GM18907 (cell line): ENCODE results near the gene LRIT2.
A peak's percentile ranks its signal among the peaks of the same experiment; 100 is the strongest.

Experiments used
- ATAC-seq: cut with Tn5 transposase; IDR thresholded peaks from one replicate; pipeline ENCODE4 v1.9.1; 2021; ENCODE audit warnings: mild to moderate bottlenecking, moderate library complexity; ENCODE audit not compliant: unreplicated experiment

The LRIT2 gene

DNA sequence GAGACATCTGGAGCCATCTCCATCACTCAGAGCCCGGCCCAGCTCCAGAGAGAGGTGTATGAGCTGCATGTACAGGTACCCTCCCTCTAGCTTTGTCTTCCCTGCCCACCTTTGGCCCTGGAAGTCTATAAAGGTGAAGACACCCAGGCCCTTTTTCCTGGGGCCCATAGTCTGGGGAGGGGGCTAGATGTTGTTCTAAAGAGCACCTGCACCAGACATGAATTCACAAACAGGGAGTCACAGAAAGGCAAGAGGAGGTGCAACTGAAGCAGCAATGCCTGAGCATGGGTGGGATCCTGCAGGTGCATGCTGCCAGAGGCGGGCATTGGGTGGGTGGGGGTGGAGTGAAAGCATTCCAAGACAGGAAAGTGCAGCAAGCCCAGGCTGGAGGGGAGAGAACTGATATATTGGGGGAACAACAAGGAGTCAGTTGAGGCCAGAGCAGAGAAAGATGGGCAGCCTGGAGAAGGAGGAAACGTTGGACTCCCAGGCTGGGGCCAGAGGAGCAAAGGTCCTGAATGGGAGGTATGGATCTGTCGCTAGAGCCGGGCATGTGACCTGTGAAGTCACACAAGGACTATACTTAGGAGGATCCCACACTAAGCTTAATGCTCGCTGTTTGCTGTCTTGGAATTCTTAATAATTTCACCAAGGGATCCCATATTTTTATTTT, 19.4 kb downstream of the LRIT2 start:
- no peak for ATAC-seq

DNA sequence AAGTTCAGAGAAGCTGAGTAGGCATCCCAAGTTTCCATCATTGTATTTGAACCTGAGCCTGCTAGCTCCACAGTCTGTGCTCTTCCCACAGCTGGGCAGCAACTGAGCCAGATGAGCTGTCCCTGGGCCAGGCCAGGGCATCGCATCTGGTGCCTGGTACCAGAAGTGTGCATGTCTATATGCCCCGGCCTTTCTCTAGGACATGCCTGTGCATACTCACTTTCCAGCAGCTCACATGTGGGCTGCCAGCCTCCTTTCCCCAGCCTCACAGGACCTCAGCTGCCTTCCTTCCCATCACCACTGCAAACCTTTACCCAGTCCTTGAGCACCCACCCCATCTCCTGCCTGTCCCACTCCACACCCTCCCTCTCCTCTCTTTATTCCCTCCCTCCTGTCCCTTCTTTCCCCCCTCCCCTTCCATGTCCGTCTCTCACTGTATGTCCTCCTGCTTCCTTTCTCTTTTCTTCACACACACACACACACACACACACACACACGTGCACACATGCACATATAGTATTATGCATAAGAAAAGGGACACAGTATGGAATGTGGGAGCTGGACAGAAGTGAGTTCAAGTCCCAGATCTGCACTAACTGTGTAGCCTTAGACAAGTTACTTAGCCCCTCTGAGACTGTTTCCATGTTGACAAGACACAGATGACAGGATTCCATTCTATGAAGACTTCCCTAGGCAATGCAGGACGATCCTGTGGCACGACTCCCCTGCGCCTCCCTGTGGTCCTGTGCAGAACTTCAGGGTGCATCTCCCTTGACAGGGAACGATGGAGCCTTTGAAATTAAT, 20.1 kb downstream of the LRIT2 start:
- ATAC-seq, result peak; percentile 83

DNA sequence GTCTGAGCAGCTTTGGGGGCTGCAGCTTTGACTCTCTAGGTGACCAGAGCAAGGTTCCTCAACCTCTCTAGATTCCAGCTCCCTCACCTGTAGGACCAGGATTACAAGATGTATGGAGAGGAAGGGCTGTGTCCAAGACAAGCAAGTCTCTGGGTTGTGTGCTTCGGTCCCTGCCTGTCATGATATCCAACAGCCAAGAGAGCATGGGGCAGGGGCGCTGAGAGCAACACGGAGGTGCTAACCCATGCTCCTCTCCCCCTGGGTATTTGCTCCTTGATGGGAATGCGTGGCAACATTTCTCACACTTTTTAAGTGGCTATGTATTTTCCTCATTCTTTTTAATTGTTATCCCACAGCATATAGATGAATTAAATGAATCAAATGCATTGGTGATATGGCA, 20.7 kb downstream of the LRIT2 start:
- no peak for ATAC-seq

DNA sequence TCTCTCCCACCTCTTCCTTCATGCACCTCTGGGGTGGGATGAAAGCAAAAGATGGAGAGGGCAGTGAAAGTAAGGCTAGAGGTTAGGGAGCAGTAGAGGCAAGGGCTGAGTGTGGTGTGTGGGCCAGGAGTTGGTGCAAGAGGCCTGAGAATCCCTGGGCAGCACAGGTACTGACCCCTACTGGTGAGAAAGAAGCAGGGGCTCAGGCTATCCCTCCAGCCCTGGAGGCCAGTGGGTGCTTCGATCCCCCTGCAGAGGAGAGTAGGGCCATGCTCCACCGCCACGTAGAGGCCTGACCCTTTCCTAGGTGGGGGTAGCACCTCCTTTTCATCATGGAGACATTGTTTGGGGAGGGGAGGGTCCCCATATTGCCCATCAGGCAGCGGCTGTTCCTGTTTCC, 21.2 kb downstream of the LRIT2 start:
- ATAC-seq, result peak; percentile 79

DNA sequence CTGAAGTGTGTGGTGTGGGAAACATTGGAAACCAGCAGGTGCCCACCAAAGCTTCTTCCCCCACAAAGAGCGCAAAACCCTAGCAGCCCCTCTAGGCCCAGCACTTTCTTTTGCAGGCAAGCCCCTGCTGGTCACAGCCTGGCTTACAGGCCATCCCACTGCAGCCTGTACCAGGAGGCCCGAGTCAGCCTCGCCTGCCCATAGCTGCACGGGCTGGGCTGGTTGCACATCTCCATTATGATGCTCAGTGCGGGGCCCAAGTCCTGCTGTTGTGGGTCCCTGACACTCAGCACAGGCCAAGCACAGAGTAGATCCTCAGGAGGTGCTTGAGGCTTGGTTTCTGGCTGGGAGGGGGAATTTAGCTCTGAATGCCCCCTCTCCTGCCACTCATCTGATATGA, 23.0 kb downstream of the LRIT2 start:
- ATAC-seq, result no peak

DNA sequence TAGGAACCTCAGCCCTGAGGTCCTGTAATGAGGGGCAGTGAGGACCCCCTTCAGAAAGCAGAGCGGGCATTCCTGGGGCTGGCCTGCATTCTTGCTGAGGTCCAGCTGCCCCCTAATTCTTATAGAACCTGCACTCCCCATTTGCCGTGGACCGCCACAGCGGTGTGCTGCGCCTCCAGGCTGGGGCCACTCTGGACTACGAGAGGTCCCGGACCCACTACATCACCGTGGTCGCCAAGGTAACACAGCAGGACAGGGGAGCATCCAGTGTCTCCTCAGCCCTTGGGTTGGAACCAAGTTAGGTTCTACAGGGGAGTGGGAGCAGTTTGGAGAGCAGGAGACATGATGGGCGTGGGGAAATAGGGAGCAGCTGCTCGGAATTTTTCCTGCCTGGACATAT, 23.7 kb downstream of the LRIT2 start:
- ATAC-seq, result no peak

DNA sequence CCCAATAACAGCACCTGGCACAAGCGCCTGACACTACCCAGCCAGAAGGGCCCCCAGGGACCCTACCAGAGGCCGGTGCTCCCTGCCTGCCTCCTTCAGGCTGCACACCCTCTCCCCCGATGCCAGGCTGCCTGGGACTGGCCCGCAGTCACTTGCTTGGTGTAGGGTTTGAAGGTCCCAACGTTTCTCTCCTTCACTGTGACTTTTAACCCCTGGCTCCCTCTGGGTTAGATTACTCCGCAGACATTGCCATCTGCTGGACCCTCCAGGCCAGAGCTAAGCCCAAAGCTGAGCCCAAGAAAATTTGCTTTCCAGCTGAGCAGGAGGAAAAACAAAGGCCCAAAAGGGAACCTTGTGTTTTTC, 24.1 kb downstream of the LRIT2 start:
- ATAC-seq, result no peak

DNA sequence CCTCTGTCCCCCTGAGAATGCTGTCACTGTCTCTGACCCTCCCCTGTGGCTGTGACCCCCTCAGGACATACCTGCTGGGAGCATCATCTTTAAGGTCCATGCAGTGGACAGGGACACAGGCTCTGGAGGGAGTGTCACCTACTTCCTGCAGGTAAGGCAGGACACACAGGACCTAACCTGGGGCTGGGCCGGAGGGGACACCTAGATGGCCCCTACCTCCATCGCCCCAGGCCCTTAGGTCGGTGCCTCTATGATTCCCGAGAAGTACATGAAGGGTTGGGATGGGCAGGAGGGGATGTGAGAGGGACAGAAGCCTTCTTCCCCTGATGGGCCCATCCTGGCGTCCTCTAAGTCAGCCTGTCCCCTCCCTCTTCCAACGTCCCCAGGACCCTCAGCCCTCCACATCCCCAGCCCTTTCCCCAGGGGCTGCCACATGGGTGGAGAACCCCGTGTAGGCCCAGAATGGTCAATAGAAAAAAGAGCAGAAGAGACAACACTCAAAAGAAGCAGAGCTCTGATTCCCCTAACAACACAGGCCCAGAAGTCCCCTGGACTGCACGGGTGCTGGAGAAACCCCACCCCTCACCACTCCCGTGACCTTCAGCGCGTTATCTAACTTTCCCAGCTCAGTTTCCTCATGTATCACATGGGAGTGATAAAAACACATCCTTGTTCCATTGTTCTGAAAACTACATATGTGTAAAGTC, 24.7 kb downstream of the LRIT2 start:
- no peak for ATAC-seq

DNA sequence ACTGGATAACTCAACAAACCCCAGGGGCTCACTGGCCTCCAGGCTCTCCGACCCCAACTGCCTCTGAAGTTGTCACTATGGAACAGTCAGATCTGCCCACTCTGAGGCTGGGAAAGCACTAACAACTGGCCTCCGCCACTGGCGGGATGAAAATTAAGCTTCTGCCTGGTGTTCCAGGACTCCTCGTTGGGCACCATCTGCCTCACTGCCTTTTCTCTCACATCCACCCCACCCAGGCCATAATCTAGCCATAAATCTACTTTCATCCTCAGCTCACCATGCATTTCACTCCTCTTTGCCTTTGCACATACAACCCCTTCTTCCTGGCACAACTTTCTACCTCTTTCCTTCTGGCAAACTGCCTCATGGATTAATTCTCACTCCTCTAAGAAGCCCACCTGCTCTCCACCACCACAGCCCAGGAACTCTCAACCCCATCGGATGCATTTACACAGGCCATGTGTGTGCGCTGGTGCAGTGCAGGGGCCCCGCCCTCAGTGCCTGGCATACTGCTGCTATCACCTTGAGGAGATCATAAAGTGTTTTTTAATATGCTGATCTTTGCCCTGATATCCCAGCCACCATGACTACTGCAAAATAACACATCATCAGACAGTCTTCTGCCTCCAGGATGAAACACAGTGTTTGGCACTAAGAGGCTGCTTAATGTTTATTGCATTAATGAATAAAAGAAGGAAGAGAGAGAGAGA, 27.0 kb downstream of the LRIT2 start:
- no peak for ATAC-seq

DNA sequence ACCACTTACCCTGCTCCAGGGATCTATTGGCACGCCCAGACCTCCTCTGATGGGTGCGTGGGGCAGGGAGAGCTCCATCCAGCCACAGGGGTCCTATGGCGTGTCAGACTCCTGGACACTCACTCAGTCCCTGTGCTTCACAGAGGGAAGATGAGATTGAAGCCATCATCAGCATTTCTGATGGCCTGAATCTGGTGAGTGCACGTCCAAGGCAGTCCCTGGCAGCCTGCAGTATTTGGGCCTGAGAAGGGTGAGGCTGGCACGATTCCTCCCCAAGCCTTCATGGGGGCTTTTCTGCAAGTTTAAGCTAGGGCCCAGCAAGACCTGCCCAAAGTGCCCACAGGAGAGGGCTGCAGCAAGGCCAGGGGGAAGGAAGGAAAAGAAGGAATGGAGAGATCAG, 27.7 kb downstream of the LRIT2 start:
- ATAC-seq, result no peak

DNA sequence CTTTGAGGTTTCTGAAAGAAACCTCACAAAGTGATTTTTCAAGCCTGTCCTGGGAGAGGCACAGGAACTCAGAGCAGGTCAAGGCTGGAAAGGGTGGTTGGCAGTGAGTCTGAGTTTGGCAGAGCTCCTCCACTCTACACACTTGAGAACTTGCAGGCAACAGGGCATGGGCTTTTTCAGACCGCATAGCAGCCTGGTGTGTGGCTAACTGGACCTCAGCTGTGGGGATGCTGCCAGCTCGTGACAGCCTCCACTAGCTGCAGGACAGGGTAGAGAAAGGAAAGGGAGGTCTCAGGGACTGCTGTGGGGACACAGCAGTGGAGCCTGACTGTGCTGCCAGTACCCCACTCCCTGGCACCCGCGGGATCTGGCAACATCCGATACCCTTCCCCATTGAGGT, 28.4 kb downstream of the LRIT2 start:
- ATAC-seq, result no peak

DNA sequence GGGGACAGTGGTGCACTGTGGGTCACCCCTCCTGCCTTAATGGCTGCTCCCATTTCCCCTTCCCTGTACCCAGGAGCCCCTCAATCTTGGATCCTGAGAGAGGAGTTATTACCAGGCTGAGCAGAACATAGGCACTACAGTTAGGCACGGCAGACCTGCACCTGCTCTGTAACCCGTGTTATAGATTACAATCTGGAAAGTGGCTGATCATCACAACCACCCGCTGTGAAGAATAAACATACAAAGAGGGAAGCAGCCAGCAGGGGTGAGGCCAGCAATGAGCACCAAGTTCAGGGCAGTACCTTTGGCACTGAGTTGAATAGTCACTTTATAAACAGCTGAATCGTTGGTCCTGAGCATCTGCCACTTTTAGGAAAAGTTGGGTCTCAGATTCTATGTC, 29.3 kb downstream of the LRIT2 start:
- ATAC-seq, result no peak

DNA sequence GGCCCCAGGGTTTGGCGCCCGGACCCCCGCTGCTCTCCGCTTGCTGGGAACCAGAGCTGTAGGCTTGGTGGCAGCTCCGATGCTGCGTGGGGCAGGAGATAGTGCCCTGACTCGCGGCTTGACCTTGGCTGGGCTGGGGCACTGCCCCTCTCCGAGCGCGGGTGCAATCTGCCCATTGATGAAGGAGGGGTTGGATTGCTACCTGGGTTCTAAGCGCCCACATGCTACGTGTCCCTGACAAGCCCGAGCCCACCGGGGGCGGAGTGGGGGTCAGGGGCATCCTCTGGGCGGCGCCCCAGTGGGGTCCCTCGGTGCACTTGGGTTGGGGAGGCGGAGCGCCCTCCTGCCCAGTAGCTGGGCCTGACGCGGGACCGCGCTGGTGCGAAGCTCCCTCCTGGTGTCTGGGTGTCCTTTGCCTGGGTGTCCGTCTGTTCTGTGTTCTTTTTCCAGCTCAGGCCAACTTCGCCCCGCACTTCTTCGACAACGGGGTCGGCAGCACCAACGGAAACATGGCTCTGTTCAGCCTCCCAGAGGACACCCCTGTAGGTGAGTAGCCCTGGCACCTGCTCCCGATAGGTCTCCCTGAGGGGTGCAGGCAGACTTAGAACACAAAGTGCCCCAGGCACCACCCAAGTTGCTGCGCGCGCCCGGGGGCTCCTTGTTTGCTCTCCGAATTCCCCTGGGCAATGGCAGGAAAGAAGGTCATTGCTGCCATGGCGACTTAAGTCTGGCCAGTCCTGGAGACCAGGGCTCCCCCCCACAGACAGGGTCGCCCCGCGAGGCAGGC, 30.1 kb downstream of the LRIT2 start:
- peak; percentile 2 for ATAC-seq

DNA sequence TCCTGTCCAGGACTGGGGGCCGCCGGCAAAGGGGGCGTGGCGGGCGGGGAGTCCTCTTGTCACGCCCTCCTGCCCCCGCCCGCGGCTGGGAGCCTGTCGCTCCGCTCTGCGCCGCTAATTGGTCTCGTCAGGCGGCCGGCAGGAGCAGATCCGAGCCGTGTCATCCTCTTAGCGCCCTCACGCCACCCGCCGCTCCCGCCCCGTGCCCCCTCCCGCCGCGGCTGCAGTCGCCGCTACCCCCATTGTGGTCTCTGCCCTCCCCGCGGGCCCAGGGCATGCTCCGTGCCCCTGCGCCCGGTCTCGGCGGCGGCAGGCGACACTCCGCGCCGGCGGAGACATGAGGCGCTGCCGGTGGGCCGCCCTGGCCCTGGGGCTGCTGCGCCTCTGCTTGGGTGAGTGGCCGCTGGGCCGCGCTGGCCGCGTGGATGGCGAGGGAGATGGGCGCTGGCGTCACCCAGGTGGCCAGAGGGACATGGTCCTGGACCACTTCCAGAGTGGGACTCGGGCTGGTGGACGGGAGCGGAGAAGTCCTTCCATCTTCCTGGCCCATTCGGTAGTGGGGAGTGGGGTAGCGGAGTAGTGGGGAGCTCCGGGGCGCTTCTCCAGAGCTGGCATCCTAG, 30.8 kb downstream of the LRIT2 start, which contains the start of gene CDHR1:
Gene CDHR1 (plus strand): TSS at position 114 of the 620 bp plus-strand sequence. CDS start 224 bp downstream, at position 338.
- peak; percentile 82 for ATAC-seq

DNA sequence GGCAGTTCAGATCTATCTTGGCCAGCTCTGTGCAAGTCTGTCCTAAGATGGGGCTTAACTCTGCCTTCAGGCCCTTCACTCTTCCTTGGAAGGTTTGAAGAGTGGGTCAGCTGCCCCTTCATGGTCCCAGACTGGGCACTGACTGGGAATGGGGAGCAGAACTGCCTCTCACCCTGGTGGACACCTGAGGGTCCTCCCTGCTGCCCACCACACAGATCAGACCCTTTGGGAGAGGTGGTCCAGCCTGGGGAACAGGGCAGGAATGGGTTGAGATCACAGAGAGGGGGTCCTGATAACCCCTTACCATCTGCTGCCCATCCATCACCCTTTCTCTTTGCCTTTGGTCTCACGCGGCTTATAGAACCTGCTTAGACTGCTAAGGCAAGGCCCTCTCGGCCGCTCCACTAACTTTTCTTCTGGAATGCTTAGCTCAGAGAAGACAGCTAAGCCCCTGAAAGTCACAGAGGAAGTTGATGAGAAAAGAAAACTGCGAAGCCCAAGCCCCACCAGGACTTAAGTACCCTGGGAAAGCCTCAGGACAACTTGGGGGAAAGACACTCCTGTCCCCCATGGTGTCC, 31.4 kb downstream of the LRIT2 start:
- ATAC-seq, result peak; percentile 24

DNA sequence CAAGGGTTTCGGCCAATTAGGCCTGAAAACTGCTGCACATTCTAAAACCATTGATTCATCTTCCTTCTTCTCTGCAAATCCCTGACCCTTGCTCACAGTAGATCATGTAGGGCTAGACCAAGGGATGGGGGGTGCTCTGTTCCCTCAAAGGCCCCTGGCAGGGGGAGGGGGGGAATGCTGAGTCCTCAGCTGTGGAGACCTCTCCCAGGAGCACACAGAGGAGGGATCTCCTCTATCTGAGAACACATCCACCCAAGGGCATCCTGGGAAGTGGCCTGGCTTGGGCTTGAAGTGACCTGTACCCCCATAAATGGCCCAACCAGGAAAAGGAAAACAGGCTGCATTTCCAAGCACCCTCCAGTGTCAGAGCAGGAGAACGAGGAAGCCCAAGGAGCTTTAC, 32.0 kb downstream of the LRIT2 start:
- ATAC-seq, result no peak

DNA sequence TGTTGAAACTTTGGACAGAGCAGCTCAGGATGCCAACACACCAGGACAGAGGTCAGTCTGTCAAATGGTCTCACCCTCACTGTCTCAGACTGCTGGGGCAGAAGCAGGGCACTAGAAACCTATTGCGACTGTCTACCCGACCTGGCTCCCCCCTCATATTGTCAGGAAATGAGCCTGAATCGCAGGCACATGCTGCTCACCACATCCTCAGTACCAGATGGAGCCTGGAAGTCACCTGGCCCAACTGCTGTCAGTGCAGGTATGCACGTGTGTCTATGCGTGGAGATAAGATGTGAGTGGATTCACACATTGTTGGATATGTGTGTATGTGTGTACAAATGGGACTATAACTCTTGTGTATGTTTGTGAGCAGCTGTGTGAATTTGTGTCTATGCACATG, 34.2 kb downstream of the LRIT2 start:
- no peak for ATAC-seq

DNA sequence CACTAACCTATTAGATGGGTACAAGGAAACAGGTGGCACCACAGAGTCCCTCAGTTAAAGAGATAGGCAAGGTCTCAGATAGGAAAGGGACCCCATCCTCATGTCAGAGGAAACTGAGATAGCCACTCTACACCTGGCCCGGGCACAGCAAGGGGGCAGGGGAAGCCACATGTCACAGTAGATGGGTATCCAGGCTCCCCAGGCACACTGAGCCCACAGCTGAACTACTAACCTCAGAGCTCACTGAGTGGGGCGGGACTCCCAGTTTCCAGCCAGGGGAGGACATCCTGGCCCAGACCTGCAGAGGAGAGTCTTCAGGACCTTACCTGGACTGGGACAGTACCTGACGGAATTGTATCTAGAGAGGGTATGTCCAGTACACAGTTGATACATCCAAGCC, 34.7 kb downstream of the LRIT2 start:
- ATAC-seq, result no peak

DNA sequence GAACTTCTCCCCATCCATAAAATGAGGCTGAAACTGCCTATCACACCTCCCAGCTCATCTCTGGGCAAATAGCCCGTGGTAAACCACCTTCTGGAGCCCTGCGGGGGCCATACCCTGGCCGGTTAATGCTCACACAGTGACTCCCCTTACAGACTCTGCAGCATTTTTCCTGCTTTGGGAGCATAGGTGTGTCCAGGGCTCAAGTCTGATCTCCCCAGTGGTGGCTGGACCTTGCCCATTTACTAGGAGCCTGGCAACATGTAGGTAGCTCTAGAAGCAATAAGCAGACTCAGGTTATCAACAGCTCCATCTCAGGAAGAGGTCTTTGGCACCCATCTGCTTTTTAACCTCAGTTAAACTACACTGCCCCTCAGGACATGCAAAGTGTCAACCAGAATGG, 36.5 kb downstream of the LRIT2 start:
- no peak for ATAC-seq
